ENCODE measurements around the gene SREBF1. TPM values are rescaled to one million over a fixed set of nuclear protein-coding genes. Genes with fewer than 3 reads are reported as not detected.

Gene SREBF1
- total RNA-seq, 3 donors from 2014 or later = 161 to 179 (median 170) TPM

- no peak for ATAC-seq
- Histone ChIP-seq H3K4me3 (no peak overlapping the region), H3K36me3 (ENCODE audit: low read depth) (no peaks in the 10 kb centered on the region), H3K4me1 (ENCODE audit: low read depth) (peaks cover 3% of the 10 kb centered on the region), H3K9me3 (no peaks in the 10 kb centered on the region)
- DNase-seq = no peak
- TF ChIP-seq, protein P1, sequence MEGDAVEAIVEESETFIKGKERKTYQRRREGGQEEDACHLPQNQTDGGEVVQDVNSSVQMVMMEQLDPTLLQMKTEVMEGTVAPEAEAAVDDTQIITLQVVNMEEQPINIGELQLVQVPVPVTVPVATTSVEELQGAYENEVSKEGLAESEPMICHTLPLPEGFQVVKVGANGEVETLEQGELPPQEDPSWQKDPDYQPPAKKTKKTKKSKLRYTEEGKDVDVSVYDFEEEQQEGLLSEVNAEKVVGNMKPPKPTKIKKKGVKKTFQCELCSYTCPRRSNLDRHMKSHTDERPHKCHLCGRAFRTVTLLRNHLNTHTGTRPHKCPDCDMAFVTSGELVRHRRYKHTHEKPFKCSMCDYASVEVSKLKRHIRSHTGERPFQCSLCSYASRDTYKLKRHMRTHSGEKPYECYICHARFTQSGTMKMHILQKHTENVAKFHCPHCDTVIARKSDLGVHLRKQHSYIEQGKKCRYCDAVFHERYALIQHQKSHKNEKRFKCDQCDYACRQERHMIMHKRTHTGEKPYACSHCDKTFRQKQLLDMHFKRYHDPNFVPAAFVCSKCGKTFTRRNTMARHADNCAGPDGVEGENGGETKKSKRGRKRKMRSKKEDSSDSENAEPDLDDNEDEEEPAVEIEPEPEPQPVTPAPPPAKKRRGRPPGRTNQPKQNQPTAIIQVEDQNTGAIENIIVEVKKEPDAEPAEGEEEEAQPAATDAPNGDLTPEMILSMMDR (IDR thresholded peaks at IDR 0.05) = no peak
- intact Hi-C loops (cut with DNase I, micrococcal nuclease) = no loop called here
Measured at GRCh38 chr17:17872547-17873345, 36.0 kb upstream of the SREBF1 start.

DNA sequence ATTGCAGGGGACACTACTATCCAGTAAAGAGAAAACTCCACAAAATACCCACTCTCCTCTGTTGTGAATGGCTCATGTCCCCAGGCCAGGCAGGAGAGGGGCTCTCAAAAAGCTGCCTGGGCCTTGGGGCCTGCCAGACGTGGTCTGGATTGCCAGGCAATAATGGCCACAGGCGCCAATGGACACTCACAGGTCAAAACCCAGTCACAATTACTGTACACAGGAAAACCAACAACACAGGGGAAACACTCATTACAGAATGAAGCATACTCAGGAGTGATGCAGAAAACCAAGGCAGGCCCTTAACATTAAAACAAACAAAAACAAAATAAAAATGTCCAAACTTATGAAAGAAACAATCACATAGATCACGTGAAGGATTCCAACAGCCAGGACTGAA is 35.1 kb upstream of the SREBF1 start:
- peaks cover 2% of the 10 kb centered on the region for H3K4me1 ChIP-seq (ENCODE audit: low read depth)
- TF ChIP-seq, protein P1 (IDR thresholded peaks at IDR 0.05) = no peak
- intact Hi-C loops (cut with DNase I, micrococcal nuclease) = no loop called here
- H3K4me3 ChIP-seq = no peak overlapping the region
- ATAC-seq = no peak
- no peak for DNase-seq
- no peaks in the 10 kb centered on the region for H3K36me3 ChIP-seq (ENCODE audit: low read depth)
- no peaks in the 10 kb centered on the region for H3K9me3 ChIP-seq

- Histone ChIP-seq H3K9me3 (no peaks in the 10 kb centered on the region), H3K36me3 (ENCODE audit: low read depth) (no peaks in the 10 kb centered on the region)
- no peak for ATAC-seq
Measured at GRCh38 chr17:17870247-17870646, 33.5 kb upstream of the SREBF1 start.

DNA sequence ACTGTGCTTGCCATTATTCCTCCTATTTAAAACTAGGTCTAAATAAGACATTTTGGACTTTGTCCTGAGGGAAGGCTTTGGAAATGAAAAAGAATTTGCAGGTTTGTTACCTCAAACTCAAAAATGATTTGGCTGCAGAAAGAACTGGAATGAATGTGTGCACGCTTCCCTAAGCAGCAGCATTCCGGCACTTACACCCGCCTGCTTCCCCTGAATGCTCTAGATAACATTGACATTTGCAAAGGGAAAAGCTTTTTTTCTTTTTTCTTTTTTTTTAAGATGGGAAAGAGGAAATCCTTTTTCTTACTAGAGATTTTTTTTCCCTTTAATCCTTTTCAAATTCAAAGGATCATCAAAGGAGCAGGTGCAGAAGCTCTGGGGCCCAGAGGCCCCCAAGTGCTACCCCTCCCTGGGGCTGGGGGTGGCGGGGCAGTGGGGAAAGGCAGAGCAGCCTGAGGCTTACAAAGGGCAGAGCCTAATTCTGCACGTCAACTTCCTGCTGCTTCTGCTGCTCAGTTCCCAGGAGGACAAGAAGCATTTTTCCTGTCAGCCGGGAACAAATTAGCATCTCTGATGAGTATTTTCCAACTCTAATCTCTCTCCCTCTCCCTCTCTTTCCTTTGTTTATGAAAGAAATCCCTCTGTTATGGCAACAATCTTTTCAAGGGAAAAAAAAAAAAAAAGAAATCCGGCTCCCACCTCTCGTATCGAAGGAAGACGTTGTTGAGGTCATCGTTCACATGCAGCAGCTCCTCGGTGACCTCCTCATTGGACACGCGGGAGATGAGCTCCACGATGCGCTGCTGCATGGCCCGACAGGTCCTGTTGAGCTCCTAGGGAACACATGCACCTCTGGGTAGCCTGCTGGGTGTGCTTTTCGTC is 32.1 kb upstream of the SREBF1 start:
- DNase-seq = no peak
- intact Hi-C loops (cut with DNase I, micrococcal nuclease) = no loop called here
- no peak overlapping the region for H3K4me3 ChIP-seq
- no peaks in the 10 kb centered on the region for H3K9me3 ChIP-seq
- no peaks in the 10 kb centered on the region for H3K4me1 ChIP-seq (ENCODE audit: low read depth)
- TF ChIP-seq, protein P1 (IDR thresholded peaks at IDR 0.05) = no peak
- no peak for ATAC-seq
- H3K36me3 ChIP-seq (ENCODE audit: low read depth) = no peaks in the 10 kb centered on the region

More at GRCh38 chr17:17870247-17870646, 33.5 kb upstream of the SREBF1 start:
- TF ChIP-seq, protein P1 (IDR thresholded peaks at IDR 0.05) = no peak
- intact Hi-C loops (cut with DNase I, micrococcal nuclease) = no loop called here
- no peak overlapping the region for H3K4me3 ChIP-seq
- DNase-seq = no peak
- H3K4me1 ChIP-seq (ENCODE audit: low read depth) = no peaks in the 10 kb centered on the region

DNA sequence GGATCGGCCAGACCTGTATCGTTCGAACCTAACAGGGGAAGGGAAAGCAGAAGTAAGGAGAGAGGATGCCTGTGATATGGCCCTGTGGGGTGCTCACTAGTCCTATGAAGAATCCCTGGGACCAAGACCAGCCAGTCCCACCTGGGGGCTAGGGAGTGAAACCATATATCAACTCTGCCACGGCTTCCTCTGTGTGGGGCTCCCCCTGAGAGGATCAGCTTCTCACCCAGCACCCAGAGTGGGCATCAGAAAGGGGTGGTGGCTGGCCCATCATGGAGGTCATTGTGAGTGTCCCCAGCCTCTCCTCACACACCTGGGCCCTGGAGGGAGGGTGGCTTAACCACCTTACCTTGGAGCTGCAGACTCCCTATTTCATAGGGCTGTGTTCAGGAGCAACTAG is 30.1 kb upstream of the SREBF1 start:
- TF ChIP-seq, protein P1 (IDR thresholded peaks at IDR 0.05) = no peak
- no peak overlapping the region for H3K4me3 ChIP-seq
- no peaks in the 10 kb centered on the region for H3K4me1 ChIP-seq (ENCODE audit: low read depth)
- intact Hi-C loops (cut with DNase I, micrococcal nuclease) = no loop called here
- no peak for ATAC-seq
- no peaks in the 10 kb centered on the region for H3K36me3 ChIP-seq (ENCODE audit: low read depth)
- DNase-seq = no peak
- H3K9me3 ChIP-seq = no peaks in the 10 kb centered on the region
